SK-N-SH (cell line): Measurements from ENCODE around the gene AP2A2.

Experiments used
- CTCF ChIP-seq: fragments of 200-600 bp; sonication (generic); IDR thresholded peaks from 2 replicates; pipeline ENCODE4 v1.6.1; 2017; ENCODE audit warnings: antibody characterized with exemption, mild to moderate bottlenecking, moderate library complexity
- REST ChIP-seq: IDR thresholded peaks from 2 replicates; pipeline ENCODE4 v1.6.1; 2012; ENCODE audit warnings: mild to moderate bottlenecking, low read depth, low read length, moderate library complexity
- USF1 ChIP-seq: IDR thresholded peaks from 2 replicates; pipeline ENCODE4 v1.4.0; 2012; ENCODE audit warnings: low read depth, borderline replicate concordance
- YY1 ChIP-seq: IDR thresholded peaks from 2 replicates; pipeline ENCODE4 v1.4.0; 2012; ENCODE audit warnings: low read depth, mild to moderate bottlenecking

GRCh38 chr11:1038361-1038760, 112.7 kb downstream of the AP2A2 start:
- no peak for TF ChIP-seq REST
- no peak for TF ChIP-seq YY1
- TF ChIP-seq CTCF = no peak
- no peak for TF ChIP-seq USF1
